AG09309 (cell line): ENCODE measurements around the gene TMEM151A.

Experiments used
- DNase-seq: peaks from one replicate; pipeline ENCODE4 v3.0.0-alpha.2; 2010; ENCODE audit warnings: low read depth
- H3K4me3 ChIP-seq: 2 replicates; pipeline ENCODE4 v1.5.1; 2011; ENCODE audit warnings: mild to moderate bottlenecking, low read depth, low read length, moderate library complexity; ENCODE audit not compliant: control insufficient read depth
- TF ChIP-seq, protein P1 (sequence below): IDR thresholded peaks from 2 replicates; pipeline ENCODE4 v1.5.1; 2011; ENCODE audit warnings: mild to moderate bottlenecking, low read depth, low read length, inconsistent platforms; ENCODE audit not compliant: insufficient read depth, control insufficient read depth; ENCODE audit errors: missing control alignments

TMEM151A gene

GRCh38 chr11:66288671-66289547 is 2.8 kb upstream of the TMEM151A start, which contains the start of gene YIF1A:
TSS of gene YIF1A (minus strand) at chr11:66289143. CDS start at chr11:66288985, 158 bp downstream.
- TF ChIP-seq, protein P1, sequence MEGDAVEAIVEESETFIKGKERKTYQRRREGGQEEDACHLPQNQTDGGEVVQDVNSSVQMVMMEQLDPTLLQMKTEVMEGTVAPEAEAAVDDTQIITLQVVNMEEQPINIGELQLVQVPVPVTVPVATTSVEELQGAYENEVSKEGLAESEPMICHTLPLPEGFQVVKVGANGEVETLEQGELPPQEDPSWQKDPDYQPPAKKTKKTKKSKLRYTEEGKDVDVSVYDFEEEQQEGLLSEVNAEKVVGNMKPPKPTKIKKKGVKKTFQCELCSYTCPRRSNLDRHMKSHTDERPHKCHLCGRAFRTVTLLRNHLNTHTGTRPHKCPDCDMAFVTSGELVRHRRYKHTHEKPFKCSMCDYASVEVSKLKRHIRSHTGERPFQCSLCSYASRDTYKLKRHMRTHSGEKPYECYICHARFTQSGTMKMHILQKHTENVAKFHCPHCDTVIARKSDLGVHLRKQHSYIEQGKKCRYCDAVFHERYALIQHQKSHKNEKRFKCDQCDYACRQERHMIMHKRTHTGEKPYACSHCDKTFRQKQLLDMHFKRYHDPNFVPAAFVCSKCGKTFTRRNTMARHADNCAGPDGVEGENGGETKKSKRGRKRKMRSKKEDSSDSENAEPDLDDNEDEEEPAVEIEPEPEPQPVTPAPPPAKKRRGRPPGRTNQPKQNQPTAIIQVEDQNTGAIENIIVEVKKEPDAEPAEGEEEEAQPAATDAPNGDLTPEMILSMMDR = no peak
- H3K4me3 ChIP-seq = peak within 1 kb of the TSS; percentile 88
- DNase-seq = peak; percentile 99

DNA sequence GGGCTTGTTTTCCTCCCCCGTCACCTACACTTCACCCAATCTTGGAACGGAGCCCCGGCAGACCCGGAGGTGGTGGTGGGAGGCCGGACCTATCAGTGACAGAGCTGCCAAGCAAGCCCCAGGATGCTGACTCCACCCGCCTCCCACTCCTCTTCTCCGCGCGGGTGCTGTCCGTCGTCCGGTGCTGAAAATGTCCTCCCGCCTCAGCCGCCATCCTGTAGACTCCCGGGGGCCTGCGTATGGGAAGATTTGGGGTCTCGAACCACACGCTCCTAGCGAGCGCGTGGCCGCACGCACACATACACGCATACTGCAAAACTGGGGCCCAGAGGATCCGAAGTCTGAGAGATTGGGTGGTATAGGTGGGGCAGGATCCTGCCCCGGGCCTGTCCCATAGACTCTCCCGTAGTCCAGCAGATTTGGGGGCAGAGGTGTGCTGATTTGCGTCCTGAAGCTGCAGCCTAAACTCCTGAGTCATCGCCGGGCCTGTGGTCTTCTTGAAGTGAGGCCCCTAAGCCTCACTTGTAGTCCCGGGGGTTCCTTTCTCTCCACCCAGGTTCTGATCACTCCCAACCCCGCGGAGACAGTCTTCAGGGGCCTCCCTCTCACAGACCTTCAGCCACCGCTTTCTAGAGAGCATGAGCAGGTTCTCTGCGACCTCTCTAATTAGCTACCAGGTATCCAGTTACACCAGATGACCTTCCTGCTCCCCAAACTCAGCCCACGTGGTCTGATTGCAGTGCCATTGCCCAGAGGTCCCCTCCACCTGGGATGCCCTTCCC is 2.0 kb upstream of the TMEM151A start:
- DNase-seq = peak; percentile 33
- H3K4me3 ChIP-seq = peak overlapping the region; percentile 88
- TF ChIP-seq, protein P1 = no peak

DNA sequence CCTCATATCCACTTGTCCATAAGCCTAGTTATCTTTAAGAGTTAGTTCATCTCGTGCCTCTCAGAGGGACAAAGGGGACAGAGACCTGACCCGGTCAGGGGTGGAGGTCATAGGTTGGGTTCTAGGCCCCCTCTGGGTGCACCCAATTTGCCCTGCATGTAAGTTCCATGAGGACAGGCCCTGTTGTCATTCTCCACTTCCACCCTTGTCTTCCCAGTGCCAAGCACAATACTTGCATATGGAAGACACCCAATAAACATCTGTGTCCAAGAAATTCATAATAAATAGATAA is 1.4 kb upstream of the TMEM151A start:
- DNase-seq = no peak
- H3K4me3 ChIP-seq = no peak overlapping the region
- TF ChIP-seq, protein P1 = no peak

DNA sequence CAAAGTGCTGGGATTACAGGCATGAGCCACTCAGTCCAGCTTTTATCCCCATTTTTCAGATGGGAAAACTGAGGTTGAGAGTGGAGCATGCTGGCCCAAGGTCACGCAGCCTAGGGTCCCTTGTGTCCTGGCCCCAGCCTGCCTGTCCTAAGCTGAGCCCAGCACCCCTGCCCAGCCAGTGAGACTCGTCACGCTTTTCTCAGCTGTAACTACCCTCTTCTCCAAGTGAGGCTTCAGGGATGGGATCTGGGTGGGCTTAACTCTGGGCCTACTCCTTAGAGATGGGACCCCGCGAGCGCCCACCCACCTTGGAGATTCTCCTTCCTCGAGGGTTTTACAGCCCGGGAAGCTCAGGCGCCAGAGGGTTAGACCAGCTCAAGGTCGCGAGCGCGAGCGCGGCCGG is 390 bp upstream of the TMEM151A start:
- DNase-seq = no peak
- TF ChIP-seq, protein P1 = no peak
- no peak overlapping the region for H3K4me3 ChIP-seq

- no peak for DNase-seq
- TF ChIP-seq, protein P1 = no peak
- H3K4me3 ChIP-seq = no peak overlapping the region
Observed at GRCh38 chr11:66292543-66293332, 1.0 kb downstream of the TMEM151A start.

DNA sequence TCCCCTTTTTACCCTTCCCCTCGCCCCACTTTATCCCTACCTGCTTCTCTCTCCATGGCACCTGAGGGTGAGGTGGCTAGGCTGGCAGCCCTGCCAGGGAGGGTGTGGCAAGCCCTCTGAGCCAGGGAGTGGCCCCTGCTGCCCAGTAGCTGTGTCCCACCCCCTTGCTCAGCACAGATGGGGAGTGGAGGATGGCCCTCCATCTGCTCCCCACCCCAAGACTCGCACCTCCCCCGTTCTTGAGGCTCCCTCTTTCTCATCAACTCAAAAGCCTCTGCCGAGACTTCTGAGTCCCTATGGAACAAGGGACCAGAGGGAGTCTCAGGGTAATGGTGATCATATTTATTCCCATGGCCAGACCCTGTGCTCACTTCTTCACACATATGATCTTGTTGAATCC is 1.7 kb downstream of the TMEM151A start:
- H3K4me3 ChIP-seq = no peak overlapping the region
- DNase-seq = no peak
- TF ChIP-seq, protein P1 = no peak
